ENCODE data around the gene AKIP1.

Gene AKIP1

DNA sequence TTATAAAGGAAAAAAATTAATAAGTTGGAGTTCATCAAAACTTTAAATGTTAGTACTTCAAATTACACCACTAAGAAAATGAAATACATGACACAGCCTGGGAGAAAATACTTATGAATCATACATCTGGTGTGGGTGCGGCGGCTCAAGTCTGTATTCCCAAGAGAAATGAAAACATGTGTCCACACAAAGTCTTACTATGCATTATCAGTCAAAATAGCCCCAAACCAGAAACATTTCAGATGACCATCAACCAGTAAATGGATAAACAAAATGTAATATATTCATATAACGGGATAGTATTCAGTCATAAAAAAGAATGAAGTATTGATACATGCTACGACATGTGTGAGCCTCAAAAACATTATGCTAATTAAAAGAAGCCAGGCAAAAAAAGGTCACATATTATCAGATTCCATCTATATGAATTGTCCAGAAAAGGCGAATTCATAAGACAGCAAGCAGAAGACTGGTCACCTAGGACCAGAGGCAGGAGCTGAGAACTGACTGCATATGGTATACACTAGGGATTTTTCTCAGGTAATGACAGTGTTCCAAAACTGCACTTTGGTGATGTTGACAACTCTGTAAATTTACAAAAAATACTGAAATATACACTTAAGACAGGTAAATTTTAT is 5.3 kb upstream of the AKIP1 start:
- H3K27ac ChIP-seq = no peak overlapping the region
- no peak for TF ChIP-seq ZFX (IDR thresholded peaks at IDR 0.05)
- TF ChIP-seq, protein P1, sequence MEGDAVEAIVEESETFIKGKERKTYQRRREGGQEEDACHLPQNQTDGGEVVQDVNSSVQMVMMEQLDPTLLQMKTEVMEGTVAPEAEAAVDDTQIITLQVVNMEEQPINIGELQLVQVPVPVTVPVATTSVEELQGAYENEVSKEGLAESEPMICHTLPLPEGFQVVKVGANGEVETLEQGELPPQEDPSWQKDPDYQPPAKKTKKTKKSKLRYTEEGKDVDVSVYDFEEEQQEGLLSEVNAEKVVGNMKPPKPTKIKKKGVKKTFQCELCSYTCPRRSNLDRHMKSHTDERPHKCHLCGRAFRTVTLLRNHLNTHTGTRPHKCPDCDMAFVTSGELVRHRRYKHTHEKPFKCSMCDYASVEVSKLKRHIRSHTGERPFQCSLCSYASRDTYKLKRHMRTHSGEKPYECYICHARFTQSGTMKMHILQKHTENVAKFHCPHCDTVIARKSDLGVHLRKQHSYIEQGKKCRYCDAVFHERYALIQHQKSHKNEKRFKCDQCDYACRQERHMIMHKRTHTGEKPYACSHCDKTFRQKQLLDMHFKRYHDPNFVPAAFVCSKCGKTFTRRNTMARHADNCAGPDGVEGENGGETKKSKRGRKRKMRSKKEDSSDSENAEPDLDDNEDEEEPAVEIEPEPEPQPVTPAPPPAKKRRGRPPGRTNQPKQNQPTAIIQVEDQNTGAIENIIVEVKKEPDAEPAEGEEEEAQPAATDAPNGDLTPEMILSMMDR (conservative IDR thresholded peaks at IDR 0.05) = no peak

GRCh38 chr11:8907116-8907515 is 3.9 kb upstream of the AKIP1 start:
- no peak for TF ChIP-seq ZFX (IDR thresholded peaks at IDR 0.05)
- TF ChIP-seq, protein P1 (conservative IDR thresholded peaks at IDR 0.05) = no peak
- H3K27ac ChIP-seq = no peak overlapping the region

DNA sequence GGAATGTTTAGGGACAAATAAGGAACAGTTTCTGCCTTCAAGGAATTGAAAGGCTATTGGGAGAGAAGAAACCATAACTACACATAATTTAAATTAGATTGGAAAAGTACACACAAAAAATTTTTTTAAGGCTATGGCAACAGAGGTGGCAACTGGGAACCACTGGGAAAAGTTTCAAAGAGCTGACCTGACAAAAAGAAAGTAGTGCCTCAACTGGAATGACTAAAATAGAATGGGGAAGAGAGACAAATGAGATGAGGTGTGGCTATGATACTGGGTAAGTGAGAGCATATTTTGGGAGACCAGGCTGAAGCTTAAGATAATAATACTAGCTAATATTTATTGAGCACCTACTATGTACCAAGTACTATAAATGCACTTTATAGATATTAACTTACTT is 2.9 kb upstream of the AKIP1 start:
- no peak for TF ChIP-seq ZFX (IDR thresholded peaks at IDR 0.05)
- TF ChIP-seq, protein P1 (conservative IDR thresholded peaks at IDR 0.05) = no peak
- no peak overlapping the region for H3K27ac ChIP-seq

DNA sequence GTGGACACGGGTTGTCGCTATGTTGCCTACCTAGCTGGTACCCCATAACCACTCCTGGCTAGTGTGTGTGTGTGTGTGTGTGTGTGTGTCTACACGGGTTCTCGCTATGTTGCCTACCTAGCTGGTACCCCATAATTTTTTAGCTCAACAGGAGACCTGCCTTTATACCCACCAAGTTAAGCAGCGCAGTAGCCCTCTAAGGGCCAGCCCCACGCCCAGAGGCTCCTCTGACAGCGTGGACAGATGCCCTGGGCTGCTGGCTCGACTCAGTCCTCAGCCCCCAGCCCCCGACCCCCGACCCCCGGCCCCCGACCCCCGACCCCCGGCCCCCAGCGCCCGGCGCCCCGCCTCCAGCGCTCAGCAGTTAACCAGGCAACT is 351 bp upstream of the AKIP1 start:
- H3K27ac ChIP-seq = peak overlapping the region; percentile 88
- TF ChIP-seq ZFX (IDR thresholded peaks at IDR 0.05) = no peak
- TF ChIP-seq, protein P1 (conservative IDR thresholded peaks at IDR 0.05) = no peak

DNA sequence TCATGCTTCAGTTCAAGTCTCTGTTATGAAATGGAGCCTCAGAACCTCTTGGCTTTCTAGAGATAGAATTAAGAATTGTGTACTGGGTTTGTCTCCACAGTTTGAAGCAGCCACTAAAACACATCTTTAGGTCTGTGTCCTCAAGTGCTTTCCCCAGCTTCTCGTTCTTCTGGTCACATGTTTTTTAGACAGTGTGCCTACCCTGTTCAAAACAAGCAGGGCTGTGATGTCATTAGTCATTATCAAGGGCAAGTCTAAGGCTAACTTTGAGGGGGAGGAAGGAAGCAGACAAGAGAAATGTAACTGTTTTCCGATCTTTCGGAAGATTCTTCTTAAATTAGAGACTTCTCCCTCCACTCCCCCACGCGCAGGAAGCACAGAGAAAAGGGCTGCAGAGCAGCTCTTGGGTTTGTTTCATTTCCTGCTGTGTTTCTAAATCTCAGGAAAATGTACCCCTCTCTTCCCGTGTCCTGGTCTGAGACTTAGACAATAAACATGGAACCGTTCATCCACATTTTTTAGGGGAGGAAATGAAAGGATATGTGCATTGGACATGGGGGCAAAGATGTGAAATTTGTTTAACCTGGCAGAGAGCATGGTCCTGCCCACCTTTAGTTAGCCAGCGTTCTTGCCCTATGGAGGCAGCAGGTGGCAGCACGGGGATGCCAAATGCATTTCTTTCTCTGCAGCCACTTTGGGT is 3.1 kb downstream of the AKIP1 start:
- no peak overlapping the region for H3K27ac ChIP-seq
- TF ChIP-seq, protein P1 (conservative IDR thresholded peaks at IDR 0.05) = peak; percentile 82
- TF ChIP-seq ZFX (IDR thresholded peaks at IDR 0.05) = no peak

GRCh38 chr11:8914661-8915018 is 3.7 kb downstream of the AKIP1 start:
- no peak for TF ChIP-seq ZFX (IDR thresholded peaks at IDR 0.05)
- TF ChIP-seq, protein P1 (conservative IDR thresholded peaks at IDR 0.05) = peak; percentile 60
- H3K27ac ChIP-seq = no peak overlapping the region

GRCh38 chr11:8917157-8917825 is 6.3 kb downstream of the AKIP1 start:
- TF ChIP-seq ZFX (IDR thresholded peaks at IDR 0.05) = no peak
- TF ChIP-seq, protein P1 (conservative IDR thresholded peaks at IDR 0.05) = no peak
- H3K27ac ChIP-seq = no peak overlapping the region

Measured in C4-2B (cell line).